ENCODE measurements around the gene AOPEP.

DNA sequence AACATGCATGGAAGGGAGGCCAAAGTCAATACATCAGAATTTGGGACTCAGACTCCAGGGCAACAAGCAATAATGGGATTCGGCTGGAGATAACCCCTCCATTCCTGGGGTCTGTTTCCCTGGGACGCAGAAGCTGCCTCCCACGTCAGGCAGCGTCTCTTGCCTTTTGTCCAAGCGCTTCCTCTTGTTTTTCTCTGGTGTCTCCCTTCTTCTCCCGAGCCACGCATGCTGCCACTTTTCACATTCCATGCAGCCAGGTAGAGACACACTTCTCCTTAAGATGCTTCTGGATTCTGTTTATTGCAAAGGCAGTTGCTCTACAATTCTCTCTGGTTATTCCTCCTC is 267.3 kb downstream of the AOPEP start:
- TF ChIP-seq CTCF (IDR thresholded peaks at IDR 0.05; ENCODE audit: insufficient read depth, low read depth, low read length) (no peak), EZH2 (IDR thresholded peaks at IDR 0.05; ENCODE audit: insufficient read depth, low read length) (no peak)

Measured in astrocyte (in vitro differentiated cells and primary cell).